HG03045 (cell line): ENCODE measurements around the gene STK38L.

ENCODE experiments used
- ATAC-seq: cut with Tn5 transposase; IDR thresholded peaks from one replicate; pipeline ENCODE4 v1.9.1; 2021; ENCODE audit warnings: mild to moderate bottlenecking, moderate library complexity; ENCODE audit not compliant: unreplicated experiment

Gene STK38L

GRCh38 chr12:27309995-27310315 lies 65.9 kb downstream of the STK38L start:
- no peak for ATAC-seq

GRCh38 chr12:27316947-27317346 lies 72.9 kb downstream of the STK38L start:
- ATAC-seq: no peak

GRCh38 chr12:27319409-27319808 lies 75.3 kb downstream of the STK38L start:
- no peak for ATAC-seq

GRCh38 chr12:27319848-27320247 lies 75.8 kb downstream of the STK38L start:
- ATAC-seq: no peak

- ATAC-seq: no peak
Observed at GRCh38 chr12:27324530-27324929, 80.4 kb downstream of the STK38L start.

- ATAC-seq: no peak
Observed at GRCh38 chr12:27330846-27331245, 86.8 kb downstream of the STK38L start.

GRCh38 chr12:27331291-27331926 lies 87.3 kb downstream of the STK38L start:
- peak; percentile 38 for ATAC-seq

- no peak for ATAC-seq
Observed at GRCh38 chr12:27331927-27332324, 87.8 kb downstream of the STK38L start.

- ATAC-seq: no peak
Observed at GRCh38 chr12:27332407-27332713, 88.3 kb downstream of the STK38L start.

GRCh38 chr12:27332714-27333402 lies 88.8 kb downstream of the STK38L start, which contains the start of gene BMAL2:
Gene BMAL2, plus strand, starts transcription at chr12:27332836. Its CDS starts 237 bp downstream, at chr12:27333073.
- ATAC-seq: peak; percentile 46

GRCh38 chr12:27333403-27334009 lies 89.4 kb downstream of the STK38L start:
- ATAC-seq: peak; percentile 21

GRCh38 chr12:27334042-27334720 lies 90.1 kb downstream of the STK38L start:
- no peak for ATAC-seq

GRCh38 chr12:27334721-27335082 lies 90.6 kb downstream of the STK38L start:
- ATAC-seq: no peak

GRCh38 chr12:27335364-27336281 lies 91.5 kb downstream of the STK38L start:
- no peak for ATAC-seq

- ATAC-seq: no peak
Observed at GRCh38 chr12:27336282-27336653, 92.2 kb downstream of the STK38L start.

GRCh38 chr12:27337376-27337775 lies 93.3 kb downstream of the STK38L start:
- no peak for ATAC-seq

- no peak for ATAC-seq
Observed at GRCh38 chr12:27338473-27338872, 94.4 kb downstream of the STK38L start.

GRCh38 chr12:27340971-27341370 lies 96.9 kb downstream of the STK38L start:
- ATAC-seq: no peak

GRCh38 chr12:27342536-27342935 lies 98.5 kb downstream of the STK38L start:
- ATAC-seq: no peak

GRCh38 chr12:27343255-27344000 lies 99.3 kb downstream of the STK38L start:
- ATAC-seq: no peak
